Epithelial cell of proximal tubule (primary cell): ENCODE data around the gene PDYN. TPM values are rescaled to one million over a fixed set of nuclear protein-coding genes. Genes with fewer than 3 reads are reported as not detected.

Experiments
- DNase-seq: peaks from one replicate; pipeline ENCODE4 v3.0.0-alpha.2; 2011; ENCODE audit warnings: low read depth
- H3K4me3 ChIP-seq: 2 replicates; pipeline ENCODE4 v1.5.1; 2011; ENCODE audit warnings: low read depth, mild to moderate bottlenecking, low read length
- CTCF ChIP-seq: conservative IDR thresholded peaks from 2 replicates; pipeline ENCODE4 v1.5.1; 2012; ENCODE audit warnings: low read depth, mild to moderate bottlenecking, low read length
- total RNA-seq: library from RNA; depleted of rRNA; stranded (reverse); fragments of >200 nt; gene quantifications from 2 replicates; pipeline ENCODE4 v1.2.3, GENCODE V29; 2015

PDYN gene
- total RNA-seq, 1 donor from 2014 or later: not detected

GRCh38 chr20:1955217-1955616 is 38.6 kb downstream of the PDYN start:
- no peak overlapping the region for H3K4me3 ChIP-seq
- TF ChIP-seq CTCF: no peak
- DNase-seq: no peak

- no peak for DNase-seq
- TF ChIP-seq CTCF: no peak
- no peak overlapping the region for H3K4me3 ChIP-seq
Measured at GRCh38 chr20:1953621-1954020, 40.2 kb downstream of the PDYN start.

GRCh38 chr20:1952737-1953530 is 40.9 kb downstream of the PDYN start:
- H3K4me3 ChIP-seq: no peak overlapping the region
- DNase-seq: no peak
- TF ChIP-seq CTCF: no peak

- no peak overlapping the region for H3K4me3 ChIP-seq
- no peak for TF ChIP-seq CTCF
- no peak for DNase-seq
Measured at GRCh38 chr20:1951436-1952115, 42.3 kb downstream of the PDYN start.

GRCh38 chr20:1950836-1951235 is 43.0 kb downstream of the PDYN start:
- no peak for DNase-seq
- TF ChIP-seq CTCF: no peak
- H3K4me3 ChIP-seq: no peak overlapping the region

GRCh38 chr20:1949347-1950100 is 44.3 kb downstream of the PDYN start:
- no peak for DNase-seq
- TF ChIP-seq CTCF: no peak
- H3K4me3 ChIP-seq: no peak overlapping the region
